Endothelial cell of umbilical vein (primary cell): ENCODE measurements around the gene BOLL. TPM values are rescaled to one million over a fixed set of nuclear protein-coding genes. Genes with fewer than 3 reads are reported as not detected.

Experiments
- BruUV-seq: library from RNA; stranded (reverse); fragments of 400-500 nt; replicated peaks from 2 replicates; lab custom pipeline; 2021; lab: Mats Ljungman, UMichigan
- CTCF ChIA-PET: fragments of 300-600, 350-600 bp; sonication (Branson Sonifier 250); formaldehyde crosslinking; loops from one replicate; lab custom pipeline; 2021; ENCODE audit warnings: antibody characterized with exemption, inconsistent platforms; lab: Charles Lee
- POLR2A ChIA-PET: fragments of 300-600, 350-600 bp; sonication (Branson Sonifier 250); formaldehyde crosslinking; loops from one replicate; lab custom pipeline; 2021; ENCODE audit warnings: antibody characterized with exemption, inconsistent platforms; lab: Charles Lee
- DNase-seq: peaks from one replicate; pipeline ENCODE4 v3.0.0-alpha.2; 2011; ENCODE audit warnings: low read depth, low spot score
- FAIRE-seq: peaks from 2 replicates; lab custom pipeline; 2011; peaks lifted over from hg19 to GRCh38; lab: Jason Lieb, UNC
- H2AFZ ChIP-seq: 2 replicates; pipeline ENCODE4 v1.6.0; 2012; ENCODE audit warnings: low read depth, low read length, control low read depth, inconsistent platforms
- H3K27ac ChIP-seq: 2 replicates; pipeline ENCODE4 v1.5.1; 2011; ENCODE audit warnings: low read depth, mild to moderate bottlenecking, control low read depth, low read length, moderate library complexity; ENCODE audit not compliant: insufficient read depth
- H3K27me3 ChIP-seq, 2 experiments: 2 replicates each; pipeline versions ENCODE4 v1.6.0 to v1.6.1; 2011; ENCODE audit warnings: low read length in 2 of 2, mixed read lengths in 1 of 2; ENCODE audit not compliant: control insufficient read depth in 2 of 2, insufficient read depth in 2 of 2
- H3K36me3 ChIP-seq, 2 experiments: 2 replicates in 1 of 2; 3 replicates in 1 of 2; pipeline ENCODE4 v1.5.1; 2011; ENCODE audit warnings: low read length in 2 of 2, mild to moderate bottlenecking in 1 of 2, moderate library complexity in 1 of 2; ENCODE audit not compliant: control insufficient read depth in 2 of 2, insufficient read depth in 2 of 2; ENCODE audit errors: extremely low read depth in 1 of 2
- H3K4me1 ChIP-seq: 3 replicates; pipeline ENCODE4 v1.5.1; 2011; ENCODE audit warnings: mild to moderate bottlenecking, low read length; ENCODE audit not compliant: control insufficient read depth, insufficient read depth; ENCODE audit errors: extremely low read depth
- H3K4me2 ChIP-seq: 2 replicates; pipeline ENCODE4 v1.6.1; 2011; ENCODE audit warnings: low read length, control low read depth, mixed read lengths; ENCODE audit not compliant: insufficient read depth
- H3K4me3 ChIP-seq, 3 experiments: fragments of 200-600 bp in 1 of 3; sonication (generic), shearing (Covaris generic) in 1 of 3; replicated peaks in 1 of 3; 2 replicates each; pipeline ENCODE4 v1.5.1; 2011 to 2016; ENCODE audit warnings: control low read depth in 3 of 3, low read length in 3 of 3, mild to moderate bottlenecking in 2 of 3, inconsistent platforms in 1 of 3, low read depth in 1 of 3, moderate library complexity in 1 of 3; ENCODE audit not compliant: insufficient read depth in 1 of 3
- H3K79me2 ChIP-seq: 2 replicates; pipeline ENCODE4 v1.6.0; 2012; ENCODE audit warnings: low read length, inconsistent platforms; ENCODE audit not compliant: control insufficient read depth, insufficient read depth
- H3K9ac ChIP-seq: replicated peaks from 2 replicates; pipeline ENCODE3; 2011; ENCODE audit warnings: low read length, control low read depth; ENCODE audit not compliant: insufficient read depth; ENCODE audit errors: extremely low read depth
- H3K9me1 ChIP-seq: replicated peaks from 3 replicates; pipeline ENCODE4 v1.6.0; 2011; ENCODE audit warnings: mild to moderate bottlenecking, low read length; ENCODE audit not compliant: control insufficient read depth, insufficient read depth; ENCODE audit errors: extremely low read depth
- H3K9me3 ChIP-seq: replicated peaks from 2 replicates; pipeline ENCODE4 v1.5.1; 2012; ENCODE audit warnings: low read length, inconsistent platforms; ENCODE audit not compliant: control insufficient read depth, insufficient read depth
- H4K20me1 ChIP-seq: replicated peaks from 2 replicates; pipeline ENCODE3; 2011; ENCODE audit warnings: mild to moderate bottlenecking, low read length; ENCODE audit not compliant: control insufficient read depth, insufficient read depth; ENCODE audit errors: extremely low read depth
- CTCF ChIP-seq, 2 donors: IDR thresholded peaks; 1 replicate in 1 of 2; 2 replicates in 1 of 2; pipeline ENCODE4 v1.5.1; 2011; ENCODE audit warnings: low read length in 2 of 2, mild to moderate bottlenecking in 2 of 2, moderate library complexity in 2 of 2, control low read depth in 1 of 2, inconsistent platforms in 1 of 2, low read depth in 1 of 2; ENCODE audit not compliant: insufficient read depth in 1 of 2; ENCODE audit errors: extremely low read depth in 1 of 2
- EZH2 ChIP-seq: IDR thresholded peaks from 2 replicates; pipeline ENCODE4 v1.6.1; 2012; ENCODE audit warnings: borderline replicate concordance, low read depth, mild to moderate bottlenecking, moderate library complexity, low read length, inconsistent platforms; ENCODE audit not compliant: severe bottlenecking
- GATA2 ChIP-seq: IDR thresholded peaks from 2 replicates; pipeline ENCODE4 v1.7.0; 2011; ENCODE audit warnings: low read depth, mild to moderate bottlenecking, moderate library complexity, mixed read lengths, low read length; ENCODE audit not compliant: insufficient read length, insufficient read depth
- JUN ChIP-seq: IDR thresholded peaks from 2 replicates; pipeline ENCODE4 v1.6.1; 2011; ENCODE audit warnings: borderline replicate concordance, low read depth; ENCODE audit not compliant: insufficient read length, insufficient read depth
- MAX ChIP-seq: IDR thresholded peaks from 2 replicates; pipeline ENCODE4 v1.6.1; 2011; ENCODE audit not compliant: insufficient read depth, insufficient read length
- MYC ChIP-seq: IDR thresholded peaks from one replicate; pipeline ENCODE4 v1.6.1; 2011; ENCODE audit warnings: mild to moderate bottlenecking, low read depth, low read length
- POLR2A ChIP-seq: IDR thresholded peaks from 2 replicates; pipeline ENCODE4 v1.6.1; 2012; ENCODE audit warnings: low read depth, mild to moderate bottlenecking, control low read depth, low read length
- POLR2AphosphoS5 ChIP-seq: IDR thresholded peaks from 2 replicates; pipeline ENCODE4 v1.6.1; 2012; ENCODE audit warnings: low read depth, mild to moderate bottlenecking, control low read depth, low read length, moderate library complexity; ENCODE audit not compliant: insufficient read depth
- dilution Hi-C: fragments of 300-500 bp; cut with MboI; formaldehyde crosslinking; loops from one replicate; pipeline ENCODE4 v1.15.0; 2019; ENCODE audit warnings: low sequenced_read_pairs; ENCODE audit not compliant: extremely low pct_ligation_motif_present
- intact Hi-C: fragments of 100-400 bp; cut with micrococcal nuclease; formaldehyde crosslinking; loops from one replicate; pipeline ENCODE4 v1.10.0; 2022
- polyA plus RNA-seq, 4 experiments: library from polyadenylated mRNA; depleted of rRNA in 3 of 4; stranded (reverse) in 3 of 4; unstranded in 1 of 4; fragments of >200 nt; gene quantifications; 2 replicates each; pipeline versions ENCODE4 v1.2.1 to v1.2.3, GENCODE V29; 2011 to 2012; ENCODE audit warnings: missing spikeins in 1 of 4
- total RNA-seq: library from RNA; stranded (reverse); gene quantifications from 2 replicates; pipeline ENCODE4 v1.2.3, GENCODE V29; 2021

BOLL gene
- total and polyA plus RNA-seq, 2 donors (not counting 3 experiments of a cell fraction or from before 2014, with no cell fraction given), result not detected

- ChIA-PET CTCF (interaction anchor here (0.6 to 2.7 kb wide), 3 partner anchors 70 to 588 kb away, joined by 3 to 18 read pairs (median 4); no protein-coding TSS in a partner anchor), POLR2A (no interaction called here)
- FAIRE-seq, result no peak
- BruUV-seq, result no TSS peak
- Histone ChIP-seq H2AFZ (no peak overlapping the region), H3K27ac (no peak overlapping the region), H4K20me1 (no peaks in the 10 kb centered on the region), H3K9me3 (no peaks in the 10 kb centered on the region), H3K9me1 (no peaks in the 10 kb centered on the region), H3K9ac (no peak overlapping the region), H3K27me3 (no peaks in the 10 kb centered on the region), H3K4me1 (peaks cover 22% of the 10 kb centered on the region), H3K4me3 (peak overlapping the region in 1 of 3 experiments; percentile 47), H3K79me2 (peaks cover 44% of the 10 kb centered on the region), H3K4me2 (peak overlapping the region; percentile 63), H3K36me3 (no peaks in the 10 kb centered on the region)
- peak; percentile 16 for DNase-seq
- intact Hi-C loops (loop anchor here (5.0 kb wide), 1 partner anchor 419 kb away; no protein-coding TSS in a partner anchor), dilution Hi-C loops (no loop called here)
- TF ChIP-seq CTCF (IDR thresholded peaks at IDR 0.05; ENCODE audit: extremely low read depth in 1 of 2, insufficient read depth in 1 of 2, low read depth in 1 of 2, low read length in 2 of 2) (no peak), EZH2 (no peak), POLR2AphosphoS5 (no peak), MAX (no peak), MYC (no peak), POLR2A (no peak), JUN (no peak), GATA2 (no peak)
These were observed 76.8 kb downstream of the BOLL start for GRCh38 chr2:197708331-197708730.
